Mesenchymal stem cell (in vitro differentiated cells and primary cell): Measurements from ENCODE around the gene TRMO.

ENCODE experiments used
- DNase-seq: peaks from one replicate; pipeline ENCODE4 v3.0.0-alpha.2; 2013
- H2AFZ ChIP-seq: one replicate; pipeline ENCODE4 v1.6.1; 2013; ENCODE audit warnings: low read depth, mild to moderate bottlenecking, control low read depth, inconsistent platforms, low read length, moderate library complexity
- H2AK5ac ChIP-seq: 2 replicates; pipeline ENCODE4 v1.6.1; 2013; ENCODE audit warnings: low read length, moderate library complexity, mild to moderate bottlenecking, inconsistent platforms; ENCODE audit not compliant: severe bottlenecking
- H2BK120ac ChIP-seq: one replicate; pipeline ENCODE4 v1.6.1; 2013; ENCODE audit warnings: low read depth, mild to moderate bottlenecking, inconsistent platforms, low read length, moderate library complexity
- H2BK12ac ChIP-seq, 2 experiments: one replicate each; pipeline ENCODE4 v1.6.1; 2013; ENCODE audit warnings: inconsistent platforms in 2 of 2, low read length in 2 of 2, mild to moderate bottlenecking in 2 of 2, moderate library complexity in 2 of 2, control low read depth in 1 of 2
- H2BK15ac ChIP-seq: one replicate; pipeline ENCODE4 v1.6.1; 2013; ENCODE audit warnings: mild to moderate bottlenecking, low read depth, inconsistent platforms; ENCODE audit not compliant: poor library complexity, severe bottlenecking
- H2BK5ac ChIP-seq: 2 replicates; pipeline ENCODE4 v1.6.1; 2013; ENCODE audit warnings: low read depth, mild to moderate bottlenecking, low read length, control low read depth, inconsistent platforms; ENCODE audit not compliant: poor library complexity, severe bottlenecking
- H3K14ac ChIP-seq, 2 experiments: one replicate each; pipeline ENCODE4 v1.6.1; 2013; ENCODE audit warnings: inconsistent platforms in 2 of 2, low read length in 2 of 2, control low read depth in 1 of 2, mild to moderate bottlenecking in 1 of 2, moderate library complexity in 1 of 2
- H3K18ac ChIP-seq, 2 experiments: one replicate each; pipeline ENCODE4 v1.6.1; 2013; ENCODE audit warnings: inconsistent platforms in 2 of 2, low read length in 2 of 2, control low read depth in 1 of 2, low read depth in 1 of 2, mild to moderate bottlenecking in 1 of 2
- H3K23ac ChIP-seq, 2 experiments: one replicate each; pipeline ENCODE4 v1.6.1; 2013; ENCODE audit warnings: inconsistent platforms in 2 of 2, low read length in 2 of 2, mild to moderate bottlenecking in 2 of 2, moderate library complexity in 2 of 2, control low read depth in 1 of 2
- H3K27ac ChIP-seq: 2 replicates; pipeline ENCODE4 v1.5.1; 2013; ENCODE audit warnings: mild to moderate bottlenecking, moderate library complexity, low read length, control low read depth, inconsistent platforms; ENCODE audit not compliant: poor library complexity, severe bottlenecking
- H3K27me3 ChIP-seq, 2 experiments: 2 replicates each; pipeline versions ENCODE4 v1.6.1 to v1.7.0; 2013; ENCODE audit warnings: low read length in 2 of 2, mild to moderate bottlenecking in 2 of 2, moderate library complexity in 2 of 2, control low read depth in 1 of 2, inconsistent platforms in 1 of 2; ENCODE audit not compliant: control insufficient read depth in 1 of 2, insufficient read depth in 1 of 2
- H3K36me3 ChIP-seq, 2 experiments: 2 replicates each; pipeline versions ENCODE4 v1.6.1 to v1.7.0; 2013; ENCODE audit warnings: low read length in 2 of 2, control low read depth in 1 of 2, inconsistent platforms in 1 of 2, low read depth in 1 of 2, mild to moderate bottlenecking in 1 of 2; ENCODE audit not compliant: insufficient read depth in 2 of 2, control insufficient read depth in 1 of 2
- H3K4ac ChIP-seq, 2 experiments: one replicate each; pipeline ENCODE4 v1.6.1; 2013; ENCODE audit warnings: inconsistent platforms in 2 of 2, low read length in 2 of 2, mild to moderate bottlenecking in 2 of 2, moderate library complexity in 2 of 2, control low read depth in 1 of 2, low read depth in 1 of 2
- H3K4me1 ChIP-seq: 2 replicates; pipeline ENCODE4 v1.6.1; 2013; ENCODE audit warnings: low read depth, low read length, control low read depth; ENCODE audit not compliant: control insufficient read depth, insufficient read depth
- H3K4me2 ChIP-seq: 2 replicates; pipeline ENCODE4 v1.6.1; 2013; ENCODE audit warnings: low read length, mild to moderate bottlenecking, inconsistent platforms; ENCODE audit not compliant: poor library complexity, severe bottlenecking
- H3K4me3 ChIP-seq, 2 experiments: 2 replicates each; pipeline versions ENCODE4 v1.5.1 to v1.7.0; 2013; ENCODE audit warnings: low read length in 2 of 2, mild to moderate bottlenecking in 2 of 2, control low read depth in 1 of 2, low read depth in 1 of 2; ENCODE audit not compliant: insufficient read depth in 1 of 2
- H3K79me1 ChIP-seq: replicated peaks from 2 replicates; pipeline ENCODE4 v1.6.1; 2013; ENCODE audit warnings: mild to moderate bottlenecking, control low read depth, low read length, inconsistent platforms; ENCODE audit not compliant: poor library complexity, severe bottlenecking
- H3K9ac ChIP-seq: 2 replicates; pipeline ENCODE4 v1.7.0; 2013; ENCODE audit warnings: mild to moderate bottlenecking, low read length, moderate library complexity
- H3K9me3 ChIP-seq: 2 replicates; pipeline ENCODE4 v1.7.0; 2013; ENCODE audit warnings: mild to moderate bottlenecking, low read length; ENCODE audit not compliant: control insufficient read depth
- H4K8ac ChIP-seq: one replicate; pipeline ENCODE4 v1.6.1; 2013; ENCODE audit warnings: inconsistent platforms, mild to moderate bottlenecking, low read length, moderate library complexity
- H4K91ac ChIP-seq: one replicate; pipeline ENCODE4 v1.6.1; 2013; ENCODE audit warnings: mild to moderate bottlenecking, low read length, inconsistent platforms
- WGBS: methylation state at CpG from one replicate; pipeline ENCODE4 v1.1.7; 2013; ENCODE audit warnings: mixed read lengths; 5-methylcytosine and 5-hydroxymethylcytosine counted together

The TRMO gene

DNA sequence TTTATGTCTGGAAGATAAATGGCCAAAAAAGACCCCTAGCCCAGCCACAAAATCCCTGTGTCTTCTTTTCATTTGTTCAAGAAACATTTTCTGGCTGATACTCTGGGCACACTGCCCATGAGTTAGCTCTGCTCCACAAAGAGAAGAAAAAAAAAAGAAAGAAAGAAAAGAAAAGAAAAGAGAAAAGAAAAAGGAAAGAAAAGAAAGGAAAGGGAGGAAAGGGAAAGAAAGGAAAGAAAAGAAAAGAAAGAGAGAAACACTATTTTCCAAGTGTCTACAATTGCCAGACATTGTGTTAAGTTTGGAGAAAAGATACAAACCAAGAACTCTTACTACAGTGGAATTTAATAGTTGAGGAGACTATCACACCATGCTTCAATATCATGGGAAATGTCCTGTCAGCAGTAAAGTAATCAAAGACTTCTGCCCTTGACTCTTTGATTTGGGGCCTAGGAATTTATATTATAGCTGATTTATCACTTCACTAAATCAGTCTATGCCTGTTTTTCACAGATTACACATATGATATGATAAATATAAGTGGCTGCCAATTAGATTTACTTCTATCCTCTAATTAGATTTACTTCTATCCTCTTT, 3.0 kb downstream of the TRMO start:
- Histone ChIP-seq H2AFZ (no peak overlapping the region), H3K4me1 (peaks cover 3% of the 10 kb centered on the region), H2BK12ac (no peak overlapping the region), H4K8ac (no peak overlapping the region), H2BK120ac (no peak overlapping the region), H3K4me2 (no peak overlapping the region), H3K9ac (no peak overlapping the region), H3K14ac (no peak overlapping the region), H3K4ac (no peak overlapping the region), H3K9me3 (no peaks in the 10 kb centered on the region), H2BK15ac (no peak overlapping the region), H3K23ac (no peak overlapping the region), H3K18ac (no peak overlapping the region), H2BK5ac (no peak overlapping the region), H4K91ac (no peak overlapping the region), H3K36me3 (peaks cover 2 to 21% of the 10 kb centered on the region in 2 experiments), H3K27me3 (no peaks in the 10 kb centered on the region), H3K27ac (no peak overlapping the region), H3K4me3 (no peak overlapping the region), H3K79me1 (peaks cover 10% of the 10 kb centered on the region), H2AK5ac (no peak overlapping the region)
- DNase-seq, result no peak

DNA sequence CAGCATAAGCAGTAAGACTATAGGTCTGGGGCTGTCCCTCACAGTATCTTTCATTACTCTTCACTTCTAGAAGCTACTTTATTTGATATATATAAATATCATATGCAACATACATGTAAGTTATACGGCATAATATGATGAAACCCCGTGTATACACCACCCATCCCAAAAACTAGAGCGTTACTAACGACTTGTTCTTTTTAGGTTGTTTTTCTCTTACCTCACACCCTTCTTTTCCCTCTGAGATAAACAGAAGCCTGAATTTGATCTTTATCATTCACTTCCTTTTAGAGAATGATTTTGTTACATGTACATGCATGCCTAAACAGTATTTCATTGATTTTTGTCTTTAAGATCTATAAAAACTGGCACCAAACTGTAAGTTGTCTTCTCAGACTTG, 3.7 kb downstream of the TRMO start:
- Histone ChIP-seq H3K36me3 (peaks cover 2 to 25% of the 10 kb centered on the region in 2 experiments), H3K9ac (no peak overlapping the region), H3K27me3 (no peaks in the 10 kb centered on the region), H3K14ac (no peak overlapping the region), H3K4me3 (no peak overlapping the region), H3K4me1 (peaks cover 3% of the 10 kb centered on the region), H2AFZ (no peak overlapping the region), H2BK120ac (no peak overlapping the region), H3K79me1 (peaks cover 10% of the 10 kb centered on the region), H3K27ac (no peak overlapping the region), H3K18ac (no peak overlapping the region), H2BK12ac (no peak overlapping the region), H3K4me2 (no peak overlapping the region), H3K4ac (no peak overlapping the region), H2BK15ac (no peak overlapping the region), H3K23ac (no peak overlapping the region), H3K9me3 (no peaks in the 10 kb centered on the region), H2BK5ac (no peak overlapping the region), H2AK5ac (no peak overlapping the region), H4K8ac (no peak overlapping the region), H4K91ac (no peak overlapping the region)
- 100% methylated on average over 4 of the region's 4 CpGs for WGBS
- no peak for DNase-seq

DNA sequence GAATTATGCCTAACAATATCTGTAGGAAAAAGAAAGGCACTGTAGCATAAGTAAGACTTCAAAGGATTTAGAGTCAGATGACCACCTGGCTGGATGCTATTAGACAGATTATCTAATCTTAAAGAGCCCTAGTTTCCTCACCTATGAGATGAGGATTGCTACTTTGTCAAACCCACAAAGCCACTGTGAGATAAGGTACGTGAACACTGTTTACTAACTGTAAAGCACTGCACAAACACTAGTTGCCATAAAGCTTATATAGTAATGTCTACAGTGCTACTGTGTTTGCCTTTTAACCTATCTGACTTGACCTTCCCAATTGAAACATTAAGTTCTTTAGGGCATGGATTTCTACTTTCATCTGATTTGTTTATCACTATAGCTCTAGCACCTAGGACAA, 10.3 kb downstream of the TRMO start:
- Histone ChIP-seq H4K91ac (no peak overlapping the region), H3K36me3 (peaks cover 28 to 76% of the 10 kb centered on the region in 2 experiments), H3K14ac (no peak overlapping the region), H3K4ac (no peak overlapping the region), H2BK12ac (no peak overlapping the region), H3K27me3 (no peaks in the 10 kb centered on the region), H2AK5ac (no peak overlapping the region), H3K18ac (no peak overlapping the region), H3K9me3 (no peaks in the 10 kb centered on the region), H3K79me1 (peaks cover 18% of the 10 kb centered on the region), H3K23ac (no peak overlapping the region), H3K9ac (no peak overlapping the region), H3K4me1 (no peaks in the 10 kb centered on the region), H3K4me3 (no peak overlapping the region), H3K4me2 (no peak overlapping the region), H2BK120ac (no peak overlapping the region), H2AFZ (no peak overlapping the region), H2BK15ac (no peak overlapping the region), H2BK5ac (no peak overlapping the region), H4K8ac (no peak overlapping the region), H3K27ac (no peak overlapping the region)
- no CpG with 5 or more reads among the region's 1 CpG for WGBS
- no peak for DNase-seq

DNA sequence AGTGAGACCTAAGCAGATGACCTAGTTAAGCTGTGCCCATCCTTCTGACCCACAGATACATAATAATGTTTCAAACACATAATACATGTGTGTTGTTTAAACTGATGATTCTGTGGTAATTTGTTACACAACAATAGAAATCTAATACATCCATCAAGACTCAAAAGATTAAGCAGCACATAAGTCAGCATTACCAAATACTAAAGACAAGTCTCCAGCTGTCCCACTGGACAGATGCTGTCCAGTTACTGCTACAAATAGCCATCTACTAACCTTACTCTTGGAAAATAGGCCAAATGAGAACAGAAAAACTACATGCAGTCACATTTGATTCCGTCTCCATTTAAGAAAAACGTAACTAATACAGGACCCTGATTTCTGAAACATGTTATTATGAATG, 10.8 kb downstream of the TRMO start:
- H4K8ac ChIP-seq, result no peak overlapping the region
- no peak overlapping the region for H4K91ac ChIP-seq
- H3K79me1 ChIP-seq, result peaks cover 19% of the 10 kb centered on the region
- no peak overlapping the region for H3K4ac ChIP-seq
- H3K18ac ChIP-seq, result no peak overlapping the region
- peaks cover 29 to 74% of the 10 kb centered on the region in 2 experiments for H3K36me3 ChIP-seq
- H2BK5ac ChIP-seq, result no peak overlapping the region
- no peaks in the 10 kb centered on the region for H3K4me1 ChIP-seq
- 100% methylated on average over 2 of the region's 2 CpGs for WGBS
- H2AK5ac ChIP-seq, result no peak overlapping the region
- H3K14ac ChIP-seq, result no peak overlapping the region
- no peak overlapping the region for H3K27ac ChIP-seq
- no peak overlapping the region for H2AFZ ChIP-seq
- H2BK120ac ChIP-seq, result no peak overlapping the region
- H3K4me2 ChIP-seq, result no peak overlapping the region
- no peak for DNase-seq
- no peak overlapping the region for H3K4me3 ChIP-seq
- H3K9me3 ChIP-seq, result no peaks in the 10 kb centered on the region
- no peak overlapping the region for H3K9ac ChIP-seq
- H3K27me3 ChIP-seq, result no peaks in the 10 kb centered on the region
- H2BK15ac ChIP-seq, result no peak overlapping the region
- no peak overlapping the region for H2BK12ac ChIP-seq
- no peak overlapping the region for H3K23ac ChIP-seq
